ENCODE results near the gene ZDHHC11. TPM values are rescaled to one million over a fixed set of nuclear protein-coding genes. Genes with fewer than 3 reads are reported as not detected.

ZDHHC11 gene, protein sequence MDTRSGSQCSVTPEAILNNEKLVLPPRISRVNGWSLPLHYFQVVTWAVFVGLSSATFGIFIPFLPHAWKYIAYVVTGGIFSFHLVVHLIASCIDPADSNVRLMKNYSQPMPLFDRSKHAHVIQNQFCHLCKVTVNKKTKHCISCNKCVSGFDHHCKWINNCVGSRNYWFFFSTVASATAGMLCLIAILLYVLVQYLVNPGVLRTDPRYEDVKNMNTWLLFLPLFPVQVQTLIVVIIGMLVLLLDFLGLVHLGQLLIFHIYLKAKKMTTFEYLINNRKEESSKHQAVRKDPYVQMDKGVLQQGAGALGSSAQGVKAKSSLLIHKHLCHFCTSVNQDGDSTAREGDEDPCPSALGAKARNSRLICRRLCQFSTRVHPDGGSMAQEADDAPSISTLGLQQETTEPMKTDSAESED
- total RNA-seq, result 1 to 10 TPM; 6.2 to 7.9 TPM

DNA sequence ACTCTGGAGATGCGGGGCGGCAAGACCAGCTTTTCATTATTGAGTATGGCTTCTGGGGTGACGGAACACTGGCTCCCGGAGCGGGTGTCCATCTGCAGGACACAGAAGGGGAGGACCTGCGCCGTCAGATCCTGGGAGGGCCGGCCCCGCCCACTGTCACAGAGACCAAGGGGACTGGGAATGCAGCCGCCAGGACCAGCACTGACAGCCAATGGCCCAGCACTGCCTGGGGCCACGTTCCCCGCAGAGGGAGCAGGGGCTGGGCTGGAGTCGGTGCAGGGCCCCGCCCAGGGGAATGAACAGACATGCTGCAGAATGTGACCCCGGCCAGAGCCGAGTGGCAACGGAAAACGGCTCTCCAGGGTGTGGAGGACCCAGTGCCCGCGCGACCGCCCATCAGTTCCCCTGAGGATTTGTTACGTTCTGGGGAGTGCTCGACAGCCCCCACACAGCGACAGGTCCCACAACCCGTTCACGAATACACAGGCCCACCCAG is at the start of gene ZDHHC11:
Gene ZDHHC11, minus strand, starts transcription at position 476 of the 496 bp plus-strand sequence. Its CDS starts 384 bp downstream, at position 92.
- CTCF ChIA-PET, result no interaction called here
- POLR2A ChIA-PET, result no interaction called here
- H3K4me3 Mint-ChIP-seq, result no peak within 1 kb of the TSS
- H3K27ac Mint-ChIP-seq, result no peak within 1 kb of the TSS
- DNase-seq, result no peak
- intact Hi-C loops (cut with micrococcal nuclease), result no loop called here
- peaks cover 1% of the 10 kb centered on the region for H3K27me3 Mint-ChIP-seq
- H3K4me1 Mint-ChIP-seq (ENCODE audit: low read depth), result peaks cover 7% of the 10 kb centered on the region
- H3K36me3 Mint-ChIP-seq, result no peaks in the 10 kb centered on the region
- H3K9me3 Mint-ChIP-seq, result peaks cover 5% of the 10 kb centered on the region

DNA sequence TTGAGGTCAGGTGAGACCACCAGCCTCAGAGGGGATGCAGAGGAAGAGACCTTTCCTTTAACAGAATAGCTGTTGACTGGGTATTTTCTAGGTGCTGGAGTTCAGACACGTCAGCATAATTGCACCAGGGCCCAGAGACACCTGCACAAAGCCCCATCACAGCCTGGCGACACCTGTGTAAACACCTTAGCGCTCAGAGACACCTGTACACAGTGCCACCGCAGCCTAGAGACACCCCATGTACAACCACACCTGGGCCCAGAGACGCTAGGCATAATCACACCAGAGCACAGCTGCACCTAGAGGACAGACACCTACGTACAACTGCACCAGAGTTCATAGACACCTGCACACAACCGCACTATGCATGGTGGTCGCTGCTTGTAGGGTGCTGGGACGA is 42.9 kb upstream of the ZDHHC11 start:
- intact Hi-C loops (cut with micrococcal nuclease), result loop anchor here (5.0 kb wide), 2 partner anchors 221 to 281 kb away; partner anchors contain the start of gene CEP72
- ChIA-PET POLR2A (no interaction called here), CTCF (interaction anchor here (1.2 to 3.5 kb wide), 3 partner anchors 9 to 225 kb away, joined by 3 to 20 read pairs (median 5); no protein-coding TSS in a partner anchor)
- Mint-ChIP-seq H3K27me3 (no peaks in the 10 kb centered on the region), H3K4me1 (ENCODE audit: low read depth) (peaks cover 25% of the 10 kb centered on the region), H3K4me3 (peak overlapping the region; percentile 85), H3K36me3 (peaks cover 42% of the 10 kb centered on the region), H3K27ac (no peak overlapping the region), H3K9me3 (no peaks in the 10 kb centered on the region)
- DNase-seq, result no peak

DNA sequence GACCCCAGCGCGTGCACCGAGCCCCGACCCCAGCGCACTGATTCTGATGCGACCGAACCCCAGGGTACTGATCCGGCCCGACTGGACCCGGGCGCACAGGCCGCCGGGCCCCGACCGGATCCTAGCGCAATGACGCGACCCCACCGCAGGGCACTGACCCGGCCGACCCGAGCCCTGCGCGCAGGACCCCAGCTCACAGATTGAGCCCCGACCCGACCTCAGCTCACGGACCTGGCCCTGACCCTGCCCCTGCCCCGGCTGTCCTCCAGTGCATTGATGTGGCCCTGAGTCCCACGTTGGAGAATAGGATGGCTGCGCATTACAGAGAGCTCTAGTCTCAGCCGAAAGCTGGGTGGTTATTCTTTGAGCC is 42.3 kb upstream of the ZDHHC11 start:
- Mint-ChIP-seq H3K9me3 (no peaks in the 10 kb centered on the region), H3K4me3 (peak overlapping the region; percentile 85), H3K36me3 (peaks cover 44% of the 10 kb centered on the region), H3K27me3 (no peaks in the 10 kb centered on the region), H3K27ac (peak overlapping the region; percentile 23), H3K4me1 (ENCODE audit: low read depth) (peaks cover 25% of the 10 kb centered on the region)
- ChIA-PET POLR2A (no interaction called here), CTCF (interaction anchor here (0.7 to 3.5 kb wide), 10 partner anchors 9 to 752 kb away, joined by 3 to 20 read pairs (median 4); no protein-coding TSS in a partner anchor)
- intact Hi-C loops (cut with micrococcal nuclease), result loop anchor here (5.0 kb wide), 2 partner anchors 221 to 281 kb away; partner anchors contain the start of gene CEP72
- DNase-seq, result no peak

DNA sequence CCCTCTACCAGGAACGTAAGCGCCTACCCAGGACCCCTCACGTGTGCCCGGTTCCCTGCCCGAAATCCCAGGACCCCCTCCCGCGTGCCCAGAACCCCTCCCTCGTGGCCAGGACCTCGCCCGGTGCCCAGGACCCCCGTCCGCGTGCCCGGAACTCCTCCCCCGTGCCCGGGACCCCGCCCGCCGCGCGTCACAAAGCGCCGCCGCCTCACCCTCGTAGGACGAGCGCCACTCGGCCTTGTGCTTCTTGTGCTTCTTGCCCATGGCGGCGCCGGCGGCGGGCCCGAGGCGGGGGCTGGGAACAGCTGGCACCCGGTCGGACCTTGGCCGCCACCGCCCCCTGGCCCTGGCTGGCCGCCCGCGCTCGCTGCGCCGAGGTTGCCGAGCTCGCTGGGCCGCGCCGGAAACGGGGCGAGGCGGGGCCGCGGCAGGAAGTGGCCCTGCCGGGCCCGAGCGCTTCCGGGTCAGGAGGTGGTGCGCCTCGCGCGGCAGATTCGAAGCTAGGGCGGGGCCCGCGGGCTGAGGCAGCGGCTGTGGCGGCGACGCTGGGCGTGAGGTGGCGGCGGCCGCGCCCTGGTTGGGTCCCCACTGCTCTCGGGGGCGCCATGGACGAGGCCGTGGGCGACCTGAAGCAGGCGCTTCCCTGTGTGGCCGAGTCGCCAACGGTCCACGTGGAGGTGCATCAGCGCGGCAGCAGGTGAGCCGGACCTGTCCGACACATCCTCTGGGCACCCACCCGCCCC is 41.8 kb upstream of the ZDHHC11 start, which contains the start of the genes BRD9 and TRIP13:
Gene BRD9, minus strand, starts transcription at position 408 of the 743 bp plus-strand sequence. Its CDS starts 144 bp downstream, at position 264.
Gene TRIP13, plus strand, starts transcription at position 491 of the 743 bp plus-strand sequence. Its CDS starts 115 bp downstream, at position 606.
- H3K27me3 Mint-ChIP-seq, result no peaks in the 10 kb centered on the region
- ChIA-PET POLR2A (interaction anchor here (0.8 to 1.2 kb wide), 2 partner anchors 64 to 134 kb away, joined by 3 read pairs; no protein-coding TSS in a partner anchor), CTCF (interaction anchor here (0.6 to 3.5 kb wide), 10 partner anchors 8 to 753 kb away, joined by 3 to 20 read pairs (median 4); no protein-coding TSS in a partner anchor)
- peak; percentile 89 for DNase-seq
- H3K36me3 Mint-ChIP-seq, result peaks cover 46% of the 10 kb centered on the region
- intact Hi-C loops (cut with micrococcal nuclease), result loop anchor here (5.0 kb wide), 2 partner anchors 220 to 280 kb away; partner anchors contain the start of gene CEP72
- H3K4me1 Mint-ChIP-seq (ENCODE audit: low read depth), result peaks cover 25% of the 10 kb centered on the region
- H3K4me3 Mint-ChIP-seq, result peak within 1 kb of the TSS; percentile 85
- H3K9me3 Mint-ChIP-seq, result no peaks in the 10 kb centered on the region
- H3K27ac Mint-ChIP-seq, result peak within 1 kb of the TSS; percentile 84

DNA sequence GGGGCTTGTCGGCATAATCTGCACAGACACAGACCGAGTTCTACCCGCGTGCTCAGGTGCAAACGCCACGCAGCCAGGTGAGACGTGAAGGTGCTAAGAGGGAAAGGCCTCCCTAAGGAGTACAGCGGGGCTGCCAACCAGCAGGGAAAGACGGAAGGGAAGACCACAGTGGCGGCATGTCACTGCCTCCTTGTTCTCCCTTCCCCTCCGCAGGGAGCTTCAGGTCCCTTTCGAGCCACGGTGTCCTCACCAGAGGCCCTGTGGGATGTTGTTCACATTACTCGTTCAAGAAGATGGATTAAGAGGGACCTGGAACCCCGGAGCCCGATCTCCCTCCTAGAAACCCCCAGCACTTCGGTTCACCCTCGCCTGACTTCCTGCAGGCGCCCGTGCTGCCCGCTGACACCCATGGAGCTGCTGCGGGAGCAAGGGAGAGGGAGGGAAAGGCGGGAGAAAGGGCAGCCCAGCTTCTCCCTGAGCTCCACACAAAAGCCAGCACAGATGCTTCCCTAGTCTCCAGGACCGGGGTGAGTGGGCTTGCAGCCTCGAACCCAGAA is 41.1 kb upstream of the ZDHHC11 start:
- POLR2A ChIA-PET, result interaction anchor here (0.6 to 1.2 kb wide), 3 partner anchors 11 to 134 kb away, joined by 3 read pairs; no protein-coding TSS in a partner anchor
- Mint-ChIP-seq H3K4me1 (ENCODE audit: low read depth) (peaks cover 25% of the 10 kb centered on the region), H3K36me3 (peaks cover 53% of the 10 kb centered on the region), H3K27me3 (no peaks in the 10 kb centered on the region), H3K9me3 (no peaks in the 10 kb centered on the region), H3K4me3 (peak overlapping the region; percentile 85), H3K27ac (peak overlapping the region; percentile 84)
- CTCF ChIA-PET, result interaction anchor here (0.6 to 3.5 kb wide), 7 partner anchors 10 to 753 kb away, joined by 3 to 20 read pairs (median 4); no protein-coding TSS in a partner anchor
- intact Hi-C loops (cut with micrococcal nuclease), result loop anchor here (5.0 kb wide), 2 partner anchors 220 to 280 kb away; partner anchors contain the start of gene CEP72
- DNase-seq, result peak; percentile 26

DNA sequence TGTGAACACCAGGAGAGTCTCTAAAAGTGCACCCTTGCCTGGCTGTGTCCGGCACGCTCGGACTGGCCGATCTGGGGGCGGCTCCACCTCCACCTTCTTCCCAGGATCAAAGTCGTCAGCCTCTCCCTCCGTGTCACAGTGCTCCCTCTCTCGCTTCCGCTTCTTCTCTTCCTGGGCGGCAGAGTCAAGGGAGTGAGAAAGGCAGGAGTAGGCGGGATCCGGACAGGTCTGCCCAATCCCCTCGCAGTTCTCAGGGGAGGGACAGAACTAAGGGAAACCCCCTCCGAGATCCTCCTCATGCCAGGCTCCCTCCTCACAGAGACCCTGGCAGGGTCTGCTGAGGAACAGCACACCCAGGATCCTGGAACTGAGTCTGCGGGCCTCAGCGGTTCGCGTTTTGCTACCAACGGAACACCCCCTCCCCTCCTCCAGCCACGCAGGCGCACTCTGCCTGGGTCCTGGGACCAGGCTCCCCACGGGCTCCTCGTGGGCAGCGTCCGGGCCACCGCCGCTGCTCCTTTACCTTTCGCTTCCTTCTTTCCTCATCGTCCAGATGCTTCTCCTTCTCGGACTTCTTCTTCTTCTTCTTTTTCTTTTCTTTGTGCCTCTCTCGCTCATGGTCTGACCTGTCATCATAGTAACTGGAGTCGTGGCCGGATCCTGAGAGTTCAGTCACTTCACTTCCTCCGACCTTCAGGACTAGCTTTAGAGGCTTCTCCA is 40.5 kb upstream of the ZDHHC11 start:
- intact Hi-C loops (cut with micrococcal nuclease), result loop anchor here (5.0 kb wide), 2 partner anchors 219 to 279 kb away; partner anchors contain the start of gene CEP72
- Mint-ChIP-seq H3K4me1 (ENCODE audit: low read depth) (peaks cover 25% of the 10 kb centered on the region), H3K36me3 (peaks cover 54% of the 10 kb centered on the region), H3K4me3 (peak overlapping the region; percentile 85), H3K27ac (peak overlapping the region; percentile 84), H3K9me3 (no peaks in the 10 kb centered on the region), H3K27me3 (no peaks in the 10 kb centered on the region)
- ChIA-PET CTCF (interaction anchor here (1.6 to 2.1 kb wide), 2 partner anchors 222 to 754 kb away, joined by 4 to 9 read pairs; no protein-coding TSS in a partner anchor), POLR2A (interaction anchor here (0.6 to 1.2 kb wide), 2 partner anchors 11 to 66 kb away, joined by 3 read pairs; no protein-coding TSS in a partner anchor)
- no peak for DNase-seq

DNA sequence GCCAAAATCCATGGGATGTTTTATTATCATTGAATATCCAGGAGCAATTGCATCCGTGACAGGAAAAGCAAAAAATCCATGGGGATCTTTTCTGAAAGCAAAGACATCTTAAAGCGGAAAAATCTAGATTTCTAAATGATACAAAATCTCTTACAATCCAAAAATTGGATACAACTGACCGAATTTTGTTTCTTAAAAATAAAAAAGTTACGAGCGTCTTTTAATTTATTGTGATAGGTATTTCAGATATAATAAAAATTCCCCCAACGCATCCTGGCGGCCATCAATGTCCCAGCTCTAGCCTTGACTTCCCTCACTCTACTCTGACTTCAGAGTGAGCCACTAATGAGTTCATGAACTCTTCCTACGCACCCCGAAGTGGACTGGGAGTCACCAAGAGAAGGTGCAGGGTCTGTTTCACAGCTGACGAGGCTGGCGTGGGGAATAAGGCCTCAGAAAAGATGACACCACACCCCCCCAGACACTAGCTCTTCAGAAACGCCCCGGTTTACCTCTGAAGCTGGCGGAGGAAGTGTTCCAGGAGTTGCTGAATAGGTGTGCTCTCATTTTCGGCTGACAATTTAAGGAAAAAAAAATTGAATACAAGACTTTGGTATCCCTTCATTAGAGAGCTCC is 38.4 kb upstream of the ZDHHC11 start:
- ChIA-PET POLR2A (no interaction called here), CTCF (interaction anchor here (1.0 to 2.2 kb wide), 2 partner anchors 12 to 219 kb away, joined by 3 to 9 read pairs; no protein-coding TSS in a partner anchor)
- Mint-ChIP-seq H3K27ac (no peak overlapping the region), H3K9me3 (no peaks in the 10 kb centered on the region), H3K36me3 (peaks cover 58% of the 10 kb centered on the region), H3K4me3 (no peak overlapping the region), H3K4me1 (ENCODE audit: low read depth) (peaks cover 28% of the 10 kb centered on the region), H3K27me3 (no peaks in the 10 kb centered on the region)
- no peak for DNase-seq
- intact Hi-C loops (cut with micrococcal nuclease), result no loop called here

DNA sequence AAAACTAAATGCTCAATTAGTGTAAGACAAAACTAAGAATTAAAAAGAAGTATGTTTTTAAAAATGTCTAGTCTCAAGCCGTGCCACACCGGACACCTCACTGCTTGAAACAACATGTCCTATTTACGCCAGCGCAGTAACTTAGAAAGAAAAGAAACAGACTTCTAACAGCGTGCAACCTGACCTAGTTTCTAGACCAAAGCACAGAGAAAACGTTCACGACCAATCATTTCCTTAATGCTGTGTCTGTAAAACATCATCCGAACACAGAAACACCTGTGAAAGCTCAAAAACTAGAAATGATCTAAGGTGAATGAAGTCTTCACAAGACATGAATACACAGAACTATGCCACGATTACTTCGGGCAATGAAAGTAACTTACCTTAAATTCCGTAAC is 37.9 kb upstream of the ZDHHC11 start:
- no peak overlapping the region for H3K4me3 Mint-ChIP-seq
- no peak overlapping the region for H3K27ac Mint-ChIP-seq
- H3K36me3 Mint-ChIP-seq, result peaks cover 60% of the 10 kb centered on the region
- intact Hi-C loops (cut with micrococcal nuclease), result no loop called here
- no peak for DNase-seq
- ChIA-PET POLR2A (no interaction called here), CTCF (interaction anchor here (1.0 to 2.2 kb wide), 2 partner anchors 13 to 219 kb away, joined by 3 to 9 read pairs; no protein-coding TSS in a partner anchor)
- H3K9me3 Mint-ChIP-seq, result no peaks in the 10 kb centered on the region
- H3K4me1 Mint-ChIP-seq (ENCODE audit: low read depth), result peaks cover 23% of the 10 kb centered on the region
- no peaks in the 10 kb centered on the region for H3K27me3 Mint-ChIP-seq

DNA sequence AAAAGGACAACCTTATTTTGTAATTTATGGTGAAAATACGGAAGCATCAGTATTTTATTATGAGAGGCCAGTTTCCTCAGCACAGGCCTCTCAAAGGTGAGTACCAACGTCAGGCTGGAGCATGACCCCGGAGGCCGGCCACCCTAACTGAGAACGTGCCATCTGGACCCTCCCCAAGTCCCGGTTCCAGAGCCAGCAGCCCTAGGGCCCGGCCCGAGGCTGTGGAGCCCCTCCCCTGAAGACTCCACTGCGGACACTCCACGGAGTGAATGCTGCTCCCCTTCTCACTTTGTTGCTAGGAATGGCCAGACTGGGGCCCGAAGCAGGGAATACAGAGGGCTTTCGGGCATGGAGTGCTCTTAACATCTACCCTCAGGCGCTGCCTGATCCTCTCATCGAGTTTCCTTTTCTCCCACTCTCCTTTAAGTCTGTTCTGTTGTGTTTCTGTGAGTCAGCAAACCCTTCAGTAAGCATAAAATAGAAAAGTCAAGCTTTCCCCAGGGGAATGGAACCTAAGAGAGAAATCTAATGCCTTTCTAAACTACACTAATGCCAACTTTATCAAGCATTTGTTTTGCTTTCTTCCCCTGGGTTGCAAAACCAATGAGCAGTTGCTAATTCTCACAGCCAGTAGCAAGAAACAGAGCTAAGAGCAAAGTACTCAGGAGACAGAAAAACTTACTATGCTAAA is 37.3 kb upstream of the ZDHHC11 start:
- no peak for DNase-seq
- POLR2A ChIA-PET, result no interaction called here
- peaks cover 61% of the 10 kb centered on the region for H3K36me3 Mint-ChIP-seq
- peaks cover 21% of the 10 kb centered on the region for H3K4me1 Mint-ChIP-seq (ENCODE audit: low read depth)
- no peak overlapping the region for H3K27ac Mint-ChIP-seq
- CTCF ChIA-PET, result interaction anchor here (1.0 to 2.2 kb wide), 2 partner anchors 13 to 218 kb away, joined by 3 to 9 read pairs; no protein-coding TSS in a partner anchor
- H3K4me3 Mint-ChIP-seq, result no peak overlapping the region
- intact Hi-C loops (cut with micrococcal nuclease), result no loop called here
- peaks cover under 1% of the 10 kb centered on the region for H3K9me3 Mint-ChIP-seq
- H3K27me3 Mint-ChIP-seq, result no peaks in the 10 kb centered on the region

Measured in activated CD4-positive, alpha-beta memory T cell treated with anti-CD3 and anti-CD28 coated beads for 36 hours (primary cell).